ENCODE data around the gene MVK. TPM values are rescaled to one million over a fixed set of nuclear protein-coding genes. Genes with fewer than 3 reads are reported as not detected.
"Not testable (repeated sequence)": the region's sequence is repeated elsewhere in the genome, so short reads cannot be mapped to it uniquely, and the experiment has no call there.

Gene MVK
- total RNA-seq, 1 donor from 2014 or later, result 21.0 TPM

- DNase-seq (ENCODE audit: extremely low read depth, low read depth, low spot score), result no peak
Measured at GRCh38 chr12:109588461-109589239, 15.1 kb downstream of the MVK start.

- DNase-seq (ENCODE audit: extremely low read depth, low read depth, low spot score), result no peak
Measured at GRCh38 chr12:109589240-109589590, 15.6 kb downstream of the MVK start.

- no peak for DNase-seq (ENCODE audit: extremely low read depth, low read depth, low spot score)
Measured at GRCh38 chr12:109589691-109590245, 16.2 kb downstream of the MVK start.

GRCh38 chr12:109590566-109590965, 17.0 kb downstream of the MVK start:
- DNase-seq (ENCODE audit: extremely low read depth, low read depth, low spot score), result no peak

GRCh38 chr12:109591041-109591440, 17.4 kb downstream of the MVK start:
- DNase-seq (ENCODE audit: extremely low read depth, low read depth, low spot score), result no peak

GRCh38 chr12:109592195-109592904, 18.8 kb downstream of the MVK start:
- no peak for DNase-seq (ENCODE audit: extremely low read depth, low read depth, low spot score)

- DNase-seq (ENCODE audit: extremely low read depth, low read depth, low spot score), result no peak
Measured at GRCh38 chr12:109592905-109593272, 19.3 kb downstream of the MVK start.

GRCh38 chr12:109594556-109595317, 21.1 kb downstream of the MVK start:
- DNase-seq (ENCODE audit: extremely low read depth, low read depth, low spot score), result no peak

- DNase-seq (ENCODE audit: extremely low read depth, low read depth, low spot score), result no peak
Measured at GRCh38 chr12:109595321-109595902, 21.8 kb downstream of the MVK start.

GRCh38 chr12:109596418-109597244, 23.0 kb downstream of the MVK start:
- DNase-seq (ENCODE audit: extremely low read depth, low read depth, low spot score), result no peak

GRCh38 chr12:109597414-109597794, 23.8 kb downstream of the MVK start:
- DNase-seq (ENCODE audit: extremely low read depth, low read depth, low spot score), result no peak

GRCh38 chr12:109597795-109598427, 24.3 kb downstream of the MVK start:
- peak; percentile 10 for DNase-seq (ENCODE audit: extremely low read depth, low read depth, low spot score)

- DNase-seq (ENCODE audit: extremely low read depth, low read depth, low spot score), result no peak
Measured at GRCh38 chr12:109598428-109598854, 24.8 kb downstream of the MVK start.

- no peak for DNase-seq (ENCODE audit: extremely low read depth, low read depth, low spot score)
Measured at GRCh38 chr12:109599087-109599486, 25.5 kb downstream of the MVK start.

GRCh38 chr12:109600481-109600880, 26.9 kb downstream of the MVK start:
- DNase-seq (ENCODE audit: extremely low read depth, low read depth, low spot score), result no peak

GRCh38 chr12:109600995-109601394, 27.4 kb downstream of the MVK start:
- DNase-seq (ENCODE audit: extremely low read depth, low read depth, low spot score), result no peak

- DNase-seq (ENCODE audit: extremely low read depth, low read depth, low spot score), result no peak
Measured at GRCh38 chr12:109601557-109601956, 28.0 kb downstream of the MVK start.

GRCh38 chr12:109602132-109602531, 28.5 kb downstream of the MVK start:
- DNase-seq (ENCODE audit: extremely low read depth, low read depth, low spot score), result not testable (repeated sequence)

- no peak for DNase-seq (ENCODE audit: extremely low read depth, low read depth, low spot score)
Measured at GRCh38 chr12:109604132-109604585, 30.6 kb downstream of the MVK start.

Data from glomerular endothelial cell (primary cell).